A549 (cell line): ENCODE data around the gene UPK1A. TPM values are rescaled to one million over a fixed set of nuclear protein-coding genes. Genes with fewer than 3 reads are reported as not detected.
A peak's percentile ranks its signal among the peaks of the same experiment; 100 is the strongest.

Experiments used
- ATAC-seq, 2 experiments: fragments of 200-7000 bp in 1 of 2; fragments of >200 bp in 1 of 2; cut with Nextera tagmentation in 1 of 2; cut with Tn5 transposase in 1 of 2; 3 replicates each; pipeline versions ENCODE4 v1.8.0 to v1.9.1; 2018 to 2020; ENCODE audit warnings: mild to moderate bottlenecking in 1 of 2, moderate library complexity in 1 of 2
- CTCF ChIA-PET: fragments of 300-600 bp; sonication (Branson Sonifier 250); formaldehyde crosslinking; extraction: SDS; loops from one replicate; lab custom pipeline; 2021; ENCODE audit warnings: antibody characterized with exemption, inconsistent platforms; lab: Yijun Ruan, JAX
- POLR2A ChIA-PET: fragments of 350-600 bp; formaldehyde crosslinking; extraction: SDS; loops from one replicate; lab custom pipeline; 2021; ENCODE audit warnings: antibody characterized with exemption, inconsistent platforms; lab: Yijun Ruan, JAX
- DNase-seq, 2 experiments: peaks; one replicate each; pipeline versions ENCODE4 v3.0.0 to v3.0.0-alpha.2; 2011 to 2016; ENCODE audit warnings: low read depth in 1 of 2, low spot score in 1 of 2
- FAIRE-seq: peaks from 2 replicates; lab custom pipeline; 2011; peaks lifted over from hg19 to GRCh38; lab: Jason Lieb, UNC
- H3K27ac ChIP-seq, 2 experiments: fragments of >200 bp; sonication (Bioruptor Twin); formaldehyde crosslinking; 3 replicates each; pipeline ENCODE4 v1.5.1; 2016 to 2017
- H3K4me1 ChIP-seq: fragments of >200 bp; sonication (Bioruptor Twin); formaldehyde crosslinking; 3 replicates; pipeline ENCODE4 v1.6.1; 2016
- H3K4me2 ChIP-seq: fragments of >200 bp; sonication (Bioruptor Twin); formaldehyde crosslinking; 3 replicates; pipeline ENCODE4 v1.6.1; 2016
- H3K4me3 ChIP-seq: fragments of >200 bp; sonication (Bioruptor Twin); formaldehyde crosslinking; 3 replicates; pipeline ENCODE4 v1.5.1; 2016
- H3K9me3 ChIP-seq: fragments of >200 bp; sonication (Bioruptor Twin); formaldehyde crosslinking; 3 replicates; pipeline ENCODE4 v1.6.1; 2016
- CBX8 ChIP-seq: fragments of 200-600 bp; sonication (generic); IDR thresholded peaks from 2 replicates; pipeline ENCODE4 v1.6.1; 2016
- CEBPB ChIP-seq, 2 experiments: fragments of >200 bp in 1 of 2; sonication (Bioruptor Twin) in 1 of 2; formaldehyde crosslinking in 1 of 2; IDR thresholded peaks; 2 replicates each; pipeline ENCODE4 v1.6.1; 2012 to 2016
- CHD2 ChIP-seq: fragments of 150-350 bp; IDR thresholded peaks from 2 replicates; pipeline ENCODE4 v1.6.1; 2014; ENCODE audit warnings: low read length; ENCODE audit not compliant: partially characterized antibody
- CHD4 ChIP-seq: fragments of 200-600 bp; sonication (generic); IDR thresholded peaks from 2 replicates; pipeline ENCODE4 v1.6.1; 2016; ENCODE audit warnings: antibody characterized with exemption, mild to moderate bottlenecking, borderline replicate concordance
- CTCF ChIP-seq: fragments of >200 bp; sonication (Bioruptor Twin); formaldehyde crosslinking; IDR thresholded peaks from 3 replicates; pipeline ENCODE4 v1.5.1; 2016
- ESRRA ChIP-seq: fragments of 150-350 bp; IDR thresholded peaks from 2 replicates; pipeline ENCODE4 v1.6.1; 2014; ENCODE audit warnings: mild to moderate bottlenecking, low read length, borderline replicate concordance
- HOXB5 ChIP-seq: fragments of 250-450 bp; sonication (Bioruptor Pico); IDR thresholded peaks from 2 replicates; pipeline ENCODE4 v1.5.0; 2020; ENCODE audit warnings: mild to moderate bottlenecking, moderate library complexity
- JUN ChIP-seq, 2 experiments: fragments of >200 bp; sonication (Bioruptor Twin); formaldehyde crosslinking; IDR thresholded peaks; 2 replicates in 1 of 2; 3 replicates in 1 of 2; pipeline ENCODE4 v1.6.1; 2016 to 2017
- KDM1A ChIP-seq: fragments of 200-600 bp; sonication (generic); IDR thresholded peaks from 2 replicates; pipeline ENCODE4 v1.6.1; 2016; ENCODE audit warnings: low read depth, mild to moderate bottlenecking
- MAZ ChIP-seq: fragments of 150-350 bp; IDR thresholded peaks from 2 replicates; pipeline ENCODE4 v1.6.1; 2014; ENCODE audit warnings: antibody characterized with exemption, low read depth, low read length, borderline replicate concordance
- MYC ChIP-seq: IDR thresholded peaks from 2 replicates; pipeline ENCODE4 v1.6.1; 2012; ENCODE audit warnings: mild to moderate bottlenecking, inconsistent platforms, low read length, improper control_type of control experiment, borderline replicate concordance
- PBX3 ChIP-seq: IDR thresholded peaks from 2 replicates; pipeline ENCODE4 v1.6.1; 2012
- PHF8 ChIP-seq: fragments of 200-600 bp; sonication (generic); IDR thresholded peaks from 2 replicates; pipeline ENCODE4 v1.6.1; 2016; ENCODE audit warnings: low read depth, mild to moderate bottlenecking, antibody characterized with exemption, moderate library complexity, borderline replicate concordance
- POLR2A ChIP-seq: IDR thresholded peaks from 2 replicates; pipeline ENCODE4 v1.6.1; 2012; ENCODE audit warnings: mild to moderate bottlenecking, low read length
- POLR2AphosphoS2 ChIP-seq: conservative IDR thresholded peaks from 2 replicates; pipeline ENCODE4 v1.6.1; 2012; ENCODE audit warnings: low read length, improper control_type of control experiment, inconsistent platforms
- RCOR1 ChIP-seq: fragments of 150-350 bp; IDR thresholded peaks from 2 replicates; pipeline ENCODE4 v1.6.1; 2014; ENCODE audit warnings: antibody characterized with exemption, low read length, low read depth
- RNF2 ChIP-seq: fragments of 200-600 bp; sonication (generic); IDR thresholded peaks from 2 replicates; pipeline ENCODE4 v1.6.1; 2016; ENCODE audit warnings: low read depth, mild to moderate bottlenecking, antibody characterized with exemption, moderate library complexity, borderline replicate concordance
- TFCP2L1 ChIP-seq: fragments of 250-450 bp; sonication (Bioruptor Pico); IDR thresholded peaks from 2 replicates; pipeline ENCODE4 v1.5.0; 2021; ENCODE audit warnings: mild to moderate bottlenecking
- WGBS: methylation state at CpG from one replicate; pipeline ENCODE4 v1.1.6; 2017; ENCODE audit errors: missing lambda C conversion rate; 5-methylcytosine and 5-hydroxymethylcytosine counted together
- polyA plus RNA-seq, 4 experiments: library from polyadenylated mRNA; depleted of rRNA in 3 of 4; stranded (reverse); fragments of >200 nt; fragmentation: RNase III in 1 of 4; extraction: RNeasy Plus Mini Kit Qiagen cat#74134 plus additional on column Dnase treatment in 1 of 4; gene quantifications; 2 replicates in 3 of 4; 3 replicates in 1 of 4; pipeline ENCODE4 v1.2.3, GENCODE V29; 2011 to 2017
- TF ChIP-seq, protein P1 (sequence below): fragments of 250-450 bp; sonication (Bioruptor Pico); IDR thresholded peaks from 2 replicates; pipeline ENCODE4 v1.5.0; 2020; ENCODE audit warnings: low read depth, mild to moderate bottlenecking, moderate library complexity
- TF ChIP-seq, protein P2 (sequence below): fragments of >200 bp; sonication (Bioruptor Twin); formaldehyde crosslinking; IDR thresholded peaks from 3 replicates; pipeline ENCODE4 v1.6.1; 2016

The UPK1A gene
- polyA plus RNA-seq, 2 of the 4 experiments (the other 2 are of a cell fraction), result 0.44 to 0.78 TPM

GRCh38 chr19:35641515-35642151 is 24.7 kb upstream of the UPK1A start, which contains the start of gene ETV2 (continued):
- TF ChIP-seq PBX3 (no peak), MAZ (no peak)
- TF ChIP-seq, all 56 proteins: peak for 0

DNA sequence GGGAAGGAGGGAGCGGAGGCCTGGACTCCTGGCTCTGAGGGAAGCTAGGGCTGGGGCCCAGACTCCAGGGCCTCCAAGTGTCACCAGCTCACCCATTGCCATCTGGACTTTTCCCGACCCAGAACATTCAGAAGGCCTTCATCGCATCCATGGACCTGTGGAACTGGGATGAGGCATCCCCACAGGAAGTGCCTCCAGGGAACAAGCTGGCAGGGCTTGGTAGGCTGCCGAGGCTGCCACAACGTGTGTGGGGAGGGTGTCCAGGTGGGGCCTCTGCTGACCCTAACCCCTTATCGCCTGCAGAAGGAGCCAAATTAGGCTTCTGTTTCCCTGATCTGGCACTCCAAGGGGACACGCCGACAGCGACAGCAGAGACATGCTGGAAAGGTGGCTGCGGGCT is 24.0 kb upstream of the UPK1A start:
- H3K4me2 ChIP-seq, result peak overlapping the region; percentile 98; the same call in 2 of the 3 replicates
- DNase-seq, result no peak
- WGBS, result 84% methylated on average over 10 of the region's 10 CpGs
- peaks cover 15% of the 10 kb centered on the region; the same call in 2 of the 3 replicates for H3K4me1 ChIP-seq
- TF ChIP-seq PHF8, result no peak
- TF ChIP-seq, protein P1, sequence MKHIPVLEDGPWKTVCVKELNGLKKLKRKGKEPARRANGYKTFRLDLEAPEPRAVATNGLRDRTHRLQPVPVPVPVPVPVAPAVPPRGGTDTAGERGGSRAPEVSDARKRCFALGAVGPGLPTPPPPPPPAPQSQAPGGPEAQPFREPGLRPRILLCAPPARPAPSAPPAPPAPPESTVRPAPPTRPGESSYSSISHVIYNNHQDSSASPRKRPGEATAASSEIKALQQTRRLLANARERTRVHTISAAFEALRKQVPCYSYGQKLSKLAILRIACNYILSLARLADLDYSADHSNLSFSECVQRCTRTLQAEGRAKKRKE (CRISPR knock-in tag), result no peak
- no peak for FAIRE-seq
- no peaks in the 10 kb centered on the region for H3K9me3 ChIP-seq
- ChIA-PET POLR2A (interaction anchor here (0.5 to 1.6 kb wide), 3 partner anchors 11 to 39 kb away, joined by 3 to 5 read pairs (median 4); no protein-coding TSS in a partner anchor), CTCF (interaction anchor here (0.6 to 4.2 kb wide), 8 partner anchors 16 to 132 kb away, joined by 3 to 28 read pairs (median 5); partner anchors contain the start of gene U2AF1L4)
- peak overlapping the region in 1 of 2 experiments; percentile 89; a peak in 1 of 6 replicates for H3K27ac ChIP-seq
- no peak for ATAC-seq
- no peak overlapping the region for H3K4me3 ChIP-seq

DNA sequence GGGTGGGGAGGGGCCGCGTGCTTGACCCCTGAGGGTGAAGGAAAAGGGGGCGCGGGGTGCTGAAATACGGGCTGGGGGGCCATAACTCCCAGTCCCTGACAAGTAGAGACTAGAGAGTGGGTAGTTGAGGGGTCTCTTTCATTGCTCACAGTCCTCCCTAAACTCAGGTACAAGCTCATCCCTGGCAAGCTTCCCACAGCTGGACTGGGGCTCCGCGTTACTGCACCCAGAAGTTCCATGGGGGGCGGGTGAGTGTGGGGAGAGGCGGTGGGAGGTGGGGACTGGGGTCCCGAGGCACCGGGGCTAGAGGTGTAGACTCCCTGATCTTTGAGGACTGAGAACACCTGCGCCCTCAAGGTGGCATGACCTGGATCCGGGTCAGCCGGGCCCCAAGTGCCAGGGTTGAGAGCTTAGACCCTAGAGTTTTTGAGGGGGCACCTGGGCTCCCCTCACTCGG is 23.5 kb upstream of the UPK1A start:
- WGBS, result 60% methylated on average over 13 of the region's 15 CpGs
- H3K4me3 ChIP-seq, result peak overlapping the region; percentile 61
- no peak for DNase-seq
- H3K4me1 ChIP-seq, result peaks cover 18% of the 10 kb centered on the region; the same call in 2 of the 3 replicates
- CTCF ChIA-PET, result interaction anchor here (0.6 to 4.2 kb wide), 14 partner anchors 14 to 169 kb away, joined by 3 to 28 read pairs (median 4); partner anchors contain the start of genes HAUS5, RBM42 and U2AF1L4
- no peak for FAIRE-seq
- POLR2A ChIA-PET, result interaction anchor here (0.5 to 1.6 kb wide), 5 partner anchors 10 to 39 kb away, joined by 3 to 6 read pairs (median 4); no protein-coding TSS in a partner anchor
- no peak for ATAC-seq
- peak overlapping the region; percentile 98 for H3K4me2 ChIP-seq
- no peak for TF ChIP-seq RNF2
- TF ChIP-seq POLR2AphosphoS2, result no peak
- TF ChIP-seq RCOR1, result no peak
- TF ChIP-seq ESRRA, result no peak
- TF ChIP-seq PHF8, result no peak
- no peak for TF ChIP-seq CHD4
- TF ChIP-seq CBX8, result no peak
- no peak for TF ChIP-seq CHD2
- no peak for TF ChIP-seq CTCF
- TF ChIP-seq CEBPB (IDR thresholded peaks at IDR 0.05), result no peak
- no peak for TF ChIP-seq TFCP2L1
- TF ChIP-seq KDM1A, result no peak
- no peak for TF ChIP-seq POLR2A
- TF ChIP-seq MYC, result no peak
- TF ChIP-seq HOXB5 (CRISPR knock-in tag), result no peak
- TF ChIP-seq JUN (IDR thresholded peaks at IDR 0.05), result no peak
- TF ChIP-seq, protein P2, sequence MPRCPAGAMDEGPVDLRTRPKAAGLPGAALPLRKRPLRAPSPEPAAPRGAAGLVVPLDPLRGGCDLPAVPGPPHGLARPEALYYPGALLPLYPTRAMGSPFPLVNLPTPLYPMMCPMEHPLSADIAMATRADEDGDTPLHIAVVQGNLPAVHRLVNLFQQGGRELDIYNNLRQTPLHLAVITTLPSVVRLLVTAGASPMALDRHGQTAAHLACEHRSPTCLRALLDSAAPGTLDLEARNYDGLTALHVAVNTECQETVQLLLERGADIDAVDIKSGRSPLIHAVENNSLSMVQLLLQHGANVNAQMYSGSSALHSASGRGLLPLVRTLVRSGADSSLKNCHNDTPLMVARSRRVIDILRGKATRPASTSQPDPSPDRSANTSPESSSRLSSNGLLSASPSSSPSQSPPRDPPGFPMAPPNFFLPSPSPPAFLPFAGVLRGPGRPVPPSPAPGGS, result no peak
- H3K9me3 ChIP-seq, result no peaks in the 10 kb centered on the region
- H3K27ac ChIP-seq, result peak overlapping the region; percentile 75 to 89
